ENCODE results near the gene EIF3A.
"Not testable (repeated sequence)": the region's sequence is repeated elsewhere in the genome, so short reads cannot be mapped to it uniquely, and the experiment has no call there.

EIF3A gene

GRCh38 chr10:119051775-119052174, 28.8 kb downstream of the EIF3A start:
- DNase-seq, result no peak

DNA sequence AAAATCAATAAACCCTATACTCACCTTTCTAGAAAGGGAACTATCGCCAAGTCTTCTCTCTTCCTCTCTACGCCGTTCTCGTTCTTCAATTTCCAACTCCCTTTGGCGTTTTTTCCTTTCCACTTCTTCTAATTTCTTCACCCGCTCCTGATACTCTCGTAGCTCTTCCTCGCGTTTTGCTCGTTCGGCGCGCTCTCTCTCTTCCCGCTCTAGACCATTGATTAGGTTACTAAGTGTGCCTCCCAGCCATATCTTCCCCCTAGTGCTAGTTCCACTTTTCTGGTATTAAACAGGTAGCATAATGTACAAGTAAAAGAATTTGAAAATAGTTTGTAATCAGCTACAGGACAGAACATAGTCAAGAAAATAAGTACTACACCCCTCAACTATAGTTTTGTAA, 30.8 kb downstream of the EIF3A start:
- no peak for DNase-seq

- DNase-seq, result no peak
These were observed 31.3 kb downstream of the EIF3A start for GRCh38 chr10:119049361-119049760.

DNA sequence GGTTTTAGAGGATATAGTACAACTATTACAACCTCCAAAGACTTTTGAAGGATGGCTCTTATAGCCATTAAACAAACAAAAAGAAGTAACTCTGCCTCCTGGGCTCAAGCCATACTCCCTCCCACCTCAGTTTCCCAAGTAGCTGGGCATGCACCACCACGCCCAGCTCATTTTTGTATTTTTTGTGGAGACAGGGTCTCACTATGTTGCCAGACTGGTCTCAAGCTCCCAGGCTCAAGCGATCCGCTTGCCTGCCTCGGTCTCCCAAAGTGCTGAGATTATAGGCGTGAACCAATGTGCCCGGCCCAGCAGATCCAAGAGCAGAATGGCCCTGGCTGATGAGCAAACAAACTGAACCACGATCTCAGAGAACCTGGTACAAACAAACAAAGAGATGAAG, 35.1 kb downstream of the EIF3A start:
- no peak for DNase-seq

GRCh38 chr10:119042169-119042568, 38.4 kb downstream of the EIF3A start:
- no peak for DNase-seq

DNA sequence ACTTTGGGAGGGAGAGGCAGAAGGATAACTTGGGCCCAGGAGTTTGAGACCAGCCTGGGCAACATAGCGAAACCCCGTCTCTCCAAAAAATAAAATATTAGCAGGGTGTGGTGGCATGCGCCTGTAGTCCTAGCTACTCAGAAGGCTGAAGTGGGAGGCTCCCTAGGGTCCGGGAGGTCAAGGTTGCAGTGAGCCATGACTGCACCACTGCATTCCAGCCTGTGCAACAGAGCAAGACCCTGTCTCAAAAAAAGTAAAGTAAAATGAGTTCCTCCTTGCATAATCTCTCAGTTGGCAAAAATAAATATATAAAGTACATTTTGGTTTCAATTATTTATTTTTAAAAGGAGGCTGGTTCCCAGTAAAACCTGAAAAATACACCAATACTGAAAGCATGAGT, 39.3 kb downstream of the EIF3A start:
- DNase-seq, result no peak

DNA sequence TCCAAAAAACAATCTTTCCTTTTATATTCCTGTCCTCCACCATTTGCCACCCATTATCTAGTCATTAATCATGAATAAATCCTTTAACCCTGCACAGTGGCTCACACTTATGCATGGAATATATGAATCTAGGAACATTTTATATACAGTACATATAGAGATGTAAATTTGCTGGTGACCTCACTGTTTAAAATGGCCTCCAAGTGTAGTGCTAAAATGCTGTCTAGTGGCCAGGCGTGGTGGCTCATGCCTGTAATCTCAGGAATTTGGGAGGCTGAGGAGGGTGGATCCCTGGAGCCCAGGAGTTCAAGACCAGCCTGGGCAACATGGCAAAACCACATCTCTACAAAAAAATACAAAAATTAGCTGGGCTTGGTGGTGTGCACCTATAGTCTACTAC, 41.5 kb downstream of the EIF3A start:
- DNase-seq, result no peak

- peak; percentile 54 for DNase-seq
These were observed 49.0 kb downstream of the EIF3A start for GRCh38 chr10:119031496-119032059.

GRCh38 chr10:119030421-119031250, 50.0 kb downstream of the EIF3A start:
- DNase-seq, result peak; percentile 22

GRCh38 chr10:119029613-119030420, 50.8 kb downstream of the EIF3A start, which contains the start of gene NANOS1:
TSS of gene NANOS1 (plus strand) at chr10:119029714. CDS start at chr10:119029802, 88 bp downstream.
- no peak for DNase-seq

- DNase-seq, result peak; percentile 83
These were observed 51.6 kb downstream of the EIF3A start for GRCh38 chr10:119028900-119029612.

DNA sequence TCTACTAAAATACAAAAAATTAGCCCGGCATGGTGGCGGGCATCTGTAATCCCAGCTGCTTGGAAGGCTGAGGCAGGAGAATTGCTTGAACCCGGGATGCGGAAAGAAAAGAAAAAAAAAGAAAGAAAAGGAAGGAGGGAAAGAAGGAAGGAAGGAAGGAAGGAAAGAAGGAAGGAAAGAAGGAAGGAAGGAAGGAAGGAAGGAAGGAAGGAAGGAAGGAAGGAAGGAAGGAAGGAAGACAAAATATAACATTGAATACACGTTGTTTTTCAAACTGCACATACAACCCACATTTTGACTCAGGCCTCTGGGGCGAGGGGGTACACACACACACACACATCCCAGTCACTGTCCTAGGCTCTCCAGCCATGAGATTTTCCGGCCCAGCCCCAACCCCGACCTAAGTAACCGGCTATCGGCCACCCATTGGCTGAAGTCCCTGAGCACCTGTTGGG, 52.1 kb downstream of the EIF3A start:
- DNase-seq, result not testable (repeated sequence)

DNA sequence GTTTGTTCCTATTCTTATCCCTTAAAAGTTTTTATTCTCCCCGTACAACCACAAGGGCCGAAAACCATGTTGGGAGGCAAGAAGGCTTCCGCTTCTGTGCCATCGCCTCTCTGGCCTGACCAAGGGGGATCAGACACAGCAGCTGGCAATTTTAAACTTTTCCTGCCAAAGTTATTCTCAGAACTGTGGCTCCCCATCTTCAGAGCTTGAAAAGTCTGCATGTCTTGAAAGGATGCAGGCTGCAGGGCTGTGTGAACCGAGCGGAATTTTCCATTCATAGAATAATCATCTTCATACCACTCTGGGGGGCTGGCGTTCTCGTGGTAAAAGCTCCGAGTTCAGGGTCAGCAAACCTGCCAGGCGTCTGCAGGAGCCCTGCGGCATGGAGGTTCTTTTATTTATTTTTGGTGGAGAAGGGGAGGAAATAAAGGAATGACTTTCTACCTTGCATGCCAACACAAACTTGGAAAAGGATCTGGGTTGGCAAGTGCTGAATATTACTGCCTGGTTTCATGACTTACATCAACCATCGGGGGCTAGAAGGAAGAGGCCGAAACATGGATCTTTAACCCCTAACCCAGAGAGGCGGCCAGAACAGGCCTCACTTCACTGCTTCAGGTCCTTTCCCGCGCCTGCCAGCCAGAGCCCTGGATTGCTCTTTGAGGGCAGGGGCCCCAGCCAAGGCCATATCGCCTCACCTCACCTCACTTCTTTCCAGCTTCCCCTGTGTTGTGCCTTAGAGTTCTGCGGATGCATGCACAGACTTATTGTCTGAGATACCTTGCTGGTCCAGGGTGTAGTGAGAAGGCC, 54.1 kb downstream of the EIF3A start:
- no peak for DNase-seq

GRCh38 chr10:119025776-119026175, 54.8 kb downstream of the EIF3A start:
- DNase-seq, result no peak

- peak; percentile 63 for DNase-seq
These were observed 55.3 kb downstream of the EIF3A start for GRCh38 chr10:119025336-119025735.

DNA sequence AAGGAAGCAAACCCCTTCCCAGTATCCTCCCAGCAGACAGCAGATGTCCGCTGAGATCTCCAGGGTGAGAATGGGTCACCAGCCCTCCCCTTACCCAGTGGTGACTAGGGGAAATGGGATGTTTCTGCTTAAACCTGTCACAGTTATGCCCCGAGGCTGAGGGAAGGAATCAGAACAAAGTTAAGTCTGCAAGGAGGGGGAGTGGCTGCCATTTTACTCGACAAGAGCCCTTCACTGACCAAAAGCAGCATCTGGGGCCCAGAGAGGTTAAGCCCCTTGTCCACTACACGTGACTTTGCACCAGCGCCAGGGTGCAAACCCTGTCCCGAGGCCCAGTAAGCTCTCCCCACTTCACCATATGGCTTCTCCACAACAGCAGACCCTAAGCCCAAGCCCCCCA, 55.7 kb downstream of the EIF3A start:
- no peak for DNase-seq

DNA sequence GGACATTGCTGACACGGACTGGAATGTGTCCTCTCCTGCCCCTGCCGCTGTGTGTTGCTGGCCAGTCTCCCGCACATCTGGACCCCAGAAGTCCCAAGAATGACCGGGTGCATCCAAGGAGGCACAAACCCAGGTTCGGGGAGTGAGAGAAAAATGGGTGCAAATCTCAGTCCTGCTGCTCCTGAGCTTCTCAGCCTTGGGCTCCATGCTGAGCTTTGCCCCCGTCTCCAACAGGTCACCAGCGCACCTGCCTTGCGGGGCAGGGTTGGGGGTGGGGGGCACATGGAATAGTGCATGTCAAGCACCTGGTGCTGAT, 57.1 kb downstream of the EIF3A start:
- DNase-seq, result no peak

GRCh38 chr10:119022846-119023552, 57.6 kb downstream of the EIF3A start:
- peak; percentile 84 for DNase-seq

DNA sequence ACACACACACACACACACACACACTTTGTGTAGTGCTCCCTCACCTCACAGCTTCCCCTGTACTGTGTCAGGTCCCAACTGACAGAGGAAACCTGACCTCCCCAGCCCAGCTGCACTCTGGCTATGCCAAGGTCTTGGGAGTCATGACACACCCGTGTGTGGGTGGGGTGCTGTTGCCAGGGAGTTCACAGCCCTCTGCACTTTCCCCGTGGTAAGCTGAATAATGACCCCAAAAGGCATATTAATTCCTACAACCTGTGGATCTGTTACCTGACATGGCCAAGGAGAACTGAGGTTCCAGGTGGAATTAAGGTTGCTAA, 60.0 kb downstream of the EIF3A start:
- peak; percentile 54 for DNase-seq

GRCh38 chr10:119007211-119007574, 73.4 kb downstream of the EIF3A start:
- no peak for DNase-seq

DNA sequence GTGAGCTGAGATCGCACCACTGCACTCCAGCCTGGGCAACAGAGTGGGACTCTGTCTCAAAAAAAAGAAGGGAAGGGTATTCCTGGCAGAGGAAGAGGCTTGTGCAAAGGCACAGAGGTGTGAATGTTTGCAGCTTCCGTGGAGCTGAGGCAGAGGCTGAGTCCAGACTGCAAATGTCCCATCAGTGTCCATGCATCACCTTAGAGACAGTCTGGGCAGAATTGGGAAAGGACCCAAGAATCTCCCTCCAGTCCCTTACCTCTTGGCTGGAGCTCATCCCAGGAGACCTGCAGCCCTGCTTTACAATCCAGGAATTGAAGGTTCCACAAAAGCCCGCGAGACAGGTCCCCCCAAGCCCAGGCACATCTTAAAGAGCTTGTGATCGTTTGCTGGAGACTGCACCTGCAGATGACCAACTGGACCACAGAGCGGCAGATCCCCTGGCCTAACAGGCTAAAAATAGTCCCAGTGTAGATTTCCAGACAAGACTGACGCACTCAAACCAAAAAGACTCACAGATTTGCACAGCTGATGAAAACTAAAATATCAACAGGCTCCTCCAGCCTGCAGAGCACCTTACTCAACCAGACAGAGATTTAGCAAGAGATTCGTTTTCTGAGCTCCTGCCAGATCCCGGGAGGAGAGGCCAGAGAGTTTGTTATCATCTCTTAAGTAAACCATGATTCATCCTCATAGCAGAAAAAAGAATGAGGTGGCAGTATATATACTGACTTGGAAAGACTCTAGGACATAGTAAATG, 74.0 kb downstream of the EIF3A start:
- peak; percentile 96 for DNase-seq
